ENCODE results near the gene NEDD9.

DNA sequence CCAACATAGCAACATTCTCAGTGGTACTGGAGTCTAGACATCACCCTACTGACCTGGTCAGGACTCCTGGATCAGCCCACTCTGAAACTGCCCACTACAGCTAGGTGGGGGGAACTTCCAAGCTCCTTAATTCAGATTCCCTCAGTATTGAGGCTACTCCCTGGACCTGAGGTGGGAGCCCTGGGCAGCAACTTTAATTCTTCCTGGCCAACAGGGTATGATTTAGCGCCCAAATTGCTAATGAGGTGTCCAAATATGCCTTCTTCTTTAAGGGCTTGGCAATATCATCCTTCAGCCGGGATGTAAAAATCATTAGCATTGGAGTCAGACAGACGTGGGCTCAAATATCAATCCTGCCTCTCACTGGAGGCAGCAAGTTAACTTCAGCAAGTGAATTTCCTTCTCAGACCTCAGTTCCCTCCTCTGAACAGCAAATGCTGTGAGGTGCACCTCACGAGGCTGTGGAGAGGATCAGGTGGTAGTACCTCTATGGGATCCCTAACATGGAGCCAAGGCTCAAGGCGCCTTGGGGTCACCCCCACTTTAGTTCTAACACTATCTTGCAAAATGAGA, 27.6 kb downstream of the NEDD9 start:
- TF ChIP-seq, protein P1, sequence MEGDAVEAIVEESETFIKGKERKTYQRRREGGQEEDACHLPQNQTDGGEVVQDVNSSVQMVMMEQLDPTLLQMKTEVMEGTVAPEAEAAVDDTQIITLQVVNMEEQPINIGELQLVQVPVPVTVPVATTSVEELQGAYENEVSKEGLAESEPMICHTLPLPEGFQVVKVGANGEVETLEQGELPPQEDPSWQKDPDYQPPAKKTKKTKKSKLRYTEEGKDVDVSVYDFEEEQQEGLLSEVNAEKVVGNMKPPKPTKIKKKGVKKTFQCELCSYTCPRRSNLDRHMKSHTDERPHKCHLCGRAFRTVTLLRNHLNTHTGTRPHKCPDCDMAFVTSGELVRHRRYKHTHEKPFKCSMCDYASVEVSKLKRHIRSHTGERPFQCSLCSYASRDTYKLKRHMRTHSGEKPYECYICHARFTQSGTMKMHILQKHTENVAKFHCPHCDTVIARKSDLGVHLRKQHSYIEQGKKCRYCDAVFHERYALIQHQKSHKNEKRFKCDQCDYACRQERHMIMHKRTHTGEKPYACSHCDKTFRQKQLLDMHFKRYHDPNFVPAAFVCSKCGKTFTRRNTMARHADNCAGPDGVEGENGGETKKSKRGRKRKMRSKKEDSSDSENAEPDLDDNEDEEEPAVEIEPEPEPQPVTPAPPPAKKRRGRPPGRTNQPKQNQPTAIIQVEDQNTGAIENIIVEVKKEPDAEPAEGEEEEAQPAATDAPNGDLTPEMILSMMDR (optimal IDR thresholded peaks at IDR 0.05 in 1 of 3, IDR thresholded peaks at IDR 0.05 in 1 of 3, conservative IDR thresholded peaks at IDR 0.05 in 1 of 3; ENCODE audit: extremely low read depth in 1 of 3, insufficient read depth in 2 of 3, low read length in 3 of 3): no peak
- no peak for TF ChIP-seq EZH2 (IDR thresholded peaks at IDR 0.05; ENCODE audit: low read length)
